Left ventricle myocardium inferior (tissue), 1 donor: Measurements from ENCODE around the gene PSTPIP1. TPM values are rescaled to one million over a fixed set of nuclear protein-coding genes. Genes with fewer than 3 reads are reported as not detected.

ENCODE experiments used
- DNase-seq: peaks from one replicate; pipeline ENCODE4 v3.0.0-alpha.2; 2020
- H3K27ac ChIP-seq: fragments of 200-600 bp; replicated peaks from 2 replicates; pipeline ENCODE4 v1.8.0; 2021
- H3K27me3 ChIP-seq: fragments of 200-600 bp; 2 replicates; pipeline ENCODE4 v1.8.0; 2021; ENCODE audit warnings: low read depth
- H3K36me3 ChIP-seq: fragments of 200-600 bp; 2 replicates; pipeline ENCODE4 v1.8.0; 2021
- H3K4me1 ChIP-seq: fragments of 200-600 bp; 2 replicates; pipeline ENCODE4 v1.8.0; 2021
- H3K4me3 ChIP-seq: fragments of 200-600 bp; 2 replicates; pipeline ENCODE4 v1.8.0; 2021; ENCODE audit warnings: mild to moderate bottlenecking, moderate library complexity
- H3K9me3 ChIP-seq: fragments of 200-600 bp; replicated peaks from 2 replicates; pipeline ENCODE4 v1.8.0; 2021
- CTCF ChIP-seq: fragments of 200-600 bp; IDR thresholded peaks from 2 replicates; pipeline ENCODE4 v1.8.0; 2021; ENCODE audit warnings: antibody characterized with exemption, mild to moderate bottlenecking, borderline replicate concordance
- intact Hi-C: fragments of 100-400 bp; cut with micrococcal nuclease; formaldehyde crosslinking; loops from one replicate; pipeline ENCODE4 v1.11.0; 2022
- total RNA-seq: library from RNA; stranded (reverse); fragmentation: NEBNext Ultra II Directional; extraction: Animal tissue kit (Norgen Biotek cat#: 25700); gene quantifications from one replicate; pipeline ENCODE4 v1.2.1, GENCODE V29; 2021
- donor health status: DM: no; HTN: yes; CAD: no; lungs with severe emphysema.

PSTPIP1 gene
- total RNA-seq, 1 donor from 2014 or later: 3.5 TPM

DNA sequence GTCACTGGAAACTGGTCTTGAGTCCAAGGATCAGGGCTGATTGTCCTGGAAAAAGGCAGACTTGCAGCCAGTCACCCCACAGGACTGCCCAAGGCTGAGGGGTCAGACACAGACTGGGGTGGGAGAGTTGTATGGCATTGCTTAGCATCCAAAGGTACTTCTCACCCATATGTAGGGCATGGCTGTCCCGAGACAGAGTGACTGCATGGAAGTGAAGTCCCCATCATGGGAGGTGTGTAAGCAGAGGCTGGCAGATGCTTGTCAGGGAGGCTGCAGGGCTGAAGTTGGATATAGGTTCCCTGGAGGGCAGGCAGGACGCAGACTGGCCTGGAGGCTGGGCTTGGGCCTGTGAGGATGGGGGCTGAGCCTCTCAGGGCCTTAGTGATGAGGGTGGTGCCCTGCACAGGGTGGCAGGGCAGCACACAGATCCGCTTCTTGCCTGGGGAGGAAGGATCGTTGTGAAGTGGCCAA lies 31.1 kb downstream of the PSTPIP1 start:
- no peak overlapping the region for H3K27ac ChIP-seq
- H3K4me1 ChIP-seq: peaks cover 32% of the 10 kb centered on the region
- no peak for DNase-seq
- TF ChIP-seq CTCF: no peak
- H3K4me3 ChIP-seq: no peak overlapping the region
- peaks cover 32% of the 10 kb centered on the region for H3K27me3 ChIP-seq
- no peaks in the 10 kb centered on the region for H3K9me3 ChIP-seq
- H3K36me3 ChIP-seq: no peaks in the 10 kb centered on the region
- intact Hi-C loops: no loop called here

DNA sequence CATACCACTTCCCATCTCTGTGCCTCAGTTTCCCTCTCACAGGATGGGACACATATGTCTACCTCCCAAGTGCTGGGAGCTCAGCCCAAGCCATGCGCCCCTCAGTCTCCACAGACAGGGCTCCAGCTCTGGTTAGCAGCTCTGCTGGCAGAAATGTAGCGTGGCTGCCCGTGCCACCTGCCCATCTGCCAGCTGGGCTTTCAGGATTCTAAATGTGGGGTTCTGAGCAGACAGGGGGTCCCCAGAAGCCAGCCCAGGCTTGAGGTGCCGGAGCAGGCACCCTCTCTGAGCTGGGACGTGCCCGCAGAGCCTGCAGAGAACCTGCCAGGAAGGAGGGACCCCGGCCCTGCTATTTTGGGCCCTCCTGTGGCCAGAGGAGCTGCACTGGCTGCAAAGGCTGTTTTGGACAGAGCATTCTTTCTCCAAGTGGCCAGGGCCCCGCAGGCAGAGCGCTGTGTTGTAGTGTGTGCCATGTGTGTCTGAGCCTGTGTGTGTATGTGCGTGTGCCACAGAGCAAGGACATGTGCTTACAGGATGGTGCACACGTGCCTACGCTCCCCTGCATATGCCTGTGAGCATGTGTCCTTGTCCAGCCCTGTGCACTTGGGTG lies 31.7 kb downstream of the PSTPIP1 start:
- Histone ChIP-seq H3K36me3 (no peaks in the 10 kb centered on the region), H3K27me3 (peaks cover 36% of the 10 kb centered on the region), H3K27ac (no peak overlapping the region), H3K4me3 (no peak overlapping the region), H3K9me3 (no peaks in the 10 kb centered on the region), H3K4me1 (peaks cover 25% of the 10 kb centered on the region)
- TF ChIP-seq CTCF: no peak
- intact Hi-C loops: no loop called here
- no peak for DNase-seq

GRCh38 chr15:77027111-77027696 lies 32.3 kb downstream of the PSTPIP1 start:
- no peak for TF ChIP-seq CTCF

DNA sequence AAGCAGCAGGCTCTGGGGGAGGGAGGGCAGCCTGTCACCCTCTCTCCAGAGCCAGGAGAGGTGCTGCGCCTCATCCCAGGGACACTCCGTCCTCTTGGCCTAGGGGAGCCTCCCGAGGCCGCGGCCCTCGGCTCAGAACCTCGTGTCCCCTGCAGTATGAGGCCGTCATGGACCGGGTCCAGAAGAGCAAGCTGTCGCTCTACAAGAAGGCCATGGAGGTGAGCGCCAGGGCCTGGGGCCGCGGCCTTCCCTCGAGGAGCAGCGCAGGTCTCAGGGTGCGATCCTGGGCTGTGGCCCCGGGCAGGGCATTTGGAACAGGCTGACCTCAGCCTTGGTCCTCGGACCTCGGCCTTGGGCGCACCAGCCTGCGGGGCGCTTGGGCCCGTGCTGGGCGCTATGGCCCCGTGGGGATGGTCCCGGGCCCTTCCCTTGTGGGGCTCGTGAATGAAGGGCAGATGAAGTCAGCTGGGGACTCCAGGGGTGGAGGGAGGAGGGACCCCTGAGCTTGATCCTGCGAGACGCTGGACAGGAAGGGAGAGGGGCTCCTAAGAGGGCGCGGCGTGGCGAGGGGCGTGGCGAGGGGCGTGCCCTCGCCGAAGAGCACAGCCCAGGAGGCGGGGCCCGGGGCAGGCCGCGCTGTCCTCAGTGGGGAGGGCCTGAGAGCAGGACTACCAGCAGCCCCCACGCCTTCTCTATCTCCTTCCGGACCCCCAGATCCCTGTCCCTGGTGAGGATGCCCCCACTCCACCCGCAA lies 32.9 kb downstream of the PSTPIP1 start:
- H3K27me3 ChIP-seq: peaks cover 36% of the 10 kb centered on the region
- H3K36me3 ChIP-seq: no peaks in the 10 kb centered on the region
- H3K9me3 ChIP-seq: no peaks in the 10 kb centered on the region
- no peak for DNase-seq
- peaks cover 17% of the 10 kb centered on the region for H3K4me1 ChIP-seq
- no peak overlapping the region for H3K27ac ChIP-seq
- intact Hi-C loops: no loop called here
- H3K4me3 ChIP-seq: peak overlapping the region; percentile 55
- no peak for TF ChIP-seq CTCF

More at GRCh38 chr15:77027111-77027696, 32.3 kb downstream of the PSTPIP1 start:
- intact Hi-C loops: no loop called here
- no peaks in the 10 kb centered on the region for H3K9me3 ChIP-seq
- DNase-seq: no peak
- H3K36me3 ChIP-seq: no peaks in the 10 kb centered on the region
- peaks cover 36% of the 10 kb centered on the region for H3K27me3 ChIP-seq
- H3K4me3 ChIP-seq: no peak overlapping the region
- H3K27ac ChIP-seq: no peak overlapping the region
- peaks cover 19% of the 10 kb centered on the region for H3K4me1 ChIP-seq

- intact Hi-C loops: no loop called here
- DNase-seq: no peak
- peak overlapping the region; percentile 55 for H3K4me3 ChIP-seq
These were observed 33.7 kb downstream of the PSTPIP1 start for GRCh38 chr15:77028451-77029165.

More at GRCh38 chr15:77028451-77029165, 33.7 kb downstream of the PSTPIP1 start:
- Histone ChIP-seq H3K4me1 (peaks cover 17% of the 10 kb centered on the region), H3K36me3 (no peaks in the 10 kb centered on the region), H3K27me3 (peaks cover 36% of the 10 kb centered on the region), H3K9me3 (no peaks in the 10 kb centered on the region), H3K27ac (no peak overlapping the region)
- TF ChIP-seq CTCF: no peak
